Measurements from ENCODE around the gene CTNND2.

The CTNND2 gene

DNA sequence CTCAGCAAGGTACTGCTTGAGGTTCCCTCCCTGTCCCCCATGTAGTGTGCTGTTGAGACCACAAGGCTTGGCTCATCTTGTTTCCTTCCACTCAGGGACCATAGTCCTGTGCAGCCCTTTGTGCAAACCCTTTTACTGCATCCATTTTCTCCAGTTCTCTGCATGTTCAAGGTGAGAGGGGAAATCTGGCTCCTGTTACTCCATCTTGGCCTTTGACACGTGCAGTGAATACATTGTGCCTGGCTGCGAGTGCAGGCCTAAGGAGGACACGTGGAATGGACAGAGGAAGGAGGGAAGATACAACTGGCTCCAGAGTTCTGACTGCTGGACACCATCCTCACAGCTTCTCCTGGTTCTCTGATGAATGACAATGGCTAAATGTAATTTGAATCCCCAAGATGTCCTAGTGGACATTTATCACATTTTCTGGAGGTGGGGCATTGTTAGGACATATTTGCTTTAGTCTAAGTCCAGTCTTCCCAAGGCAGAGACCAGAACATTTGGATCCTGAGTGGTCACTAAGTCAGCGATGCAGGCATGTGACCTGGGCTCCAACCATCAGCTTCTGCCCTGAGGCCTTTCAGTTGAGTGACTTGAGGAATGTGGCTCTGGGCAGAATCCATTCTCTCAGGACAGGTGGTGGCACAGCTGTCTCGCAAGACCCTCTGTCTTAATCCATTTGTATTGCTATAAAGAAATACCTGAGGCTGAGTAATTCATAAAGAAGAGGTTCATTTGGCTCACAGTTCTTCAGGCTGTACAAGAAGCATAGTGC, 954.2 kb downstream of the CTNND2 start:
- no peak for DNase-seq

DNA sequence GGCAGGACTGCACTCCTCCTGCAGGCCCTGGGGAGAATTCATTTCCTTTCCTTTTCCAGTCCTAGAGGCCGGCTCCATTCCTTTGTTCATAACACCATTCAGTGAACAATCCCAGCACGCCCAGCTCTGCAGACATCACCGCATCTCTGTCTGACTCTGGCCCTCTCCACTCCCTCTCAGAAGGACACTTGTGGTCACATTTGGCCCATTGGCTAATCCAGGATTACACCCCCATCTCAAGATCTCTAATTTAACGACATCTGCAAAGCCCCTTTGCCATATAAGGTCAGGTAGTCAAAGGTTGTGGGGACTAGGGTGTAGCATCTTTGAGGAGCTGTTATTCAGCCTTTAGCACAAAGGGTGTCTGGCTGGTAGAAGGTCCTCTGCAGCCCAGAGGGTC, 958.2 kb downstream of the CTNND2 start:
- no peak for DNase-seq

GRCh38 chr5:10941900-10942299, 962.3 kb downstream of the CTNND2 start:
- no peak for DNase-seq

- DNase-seq: no peak
These were observed 968.0 kb downstream of the CTNND2 start for GRCh38 chr5:10936081-10936855.

GRCh38 chr5:10935536-10935935, 968.7 kb downstream of the CTNND2 start:
- DNase-seq: no peak

DNA sequence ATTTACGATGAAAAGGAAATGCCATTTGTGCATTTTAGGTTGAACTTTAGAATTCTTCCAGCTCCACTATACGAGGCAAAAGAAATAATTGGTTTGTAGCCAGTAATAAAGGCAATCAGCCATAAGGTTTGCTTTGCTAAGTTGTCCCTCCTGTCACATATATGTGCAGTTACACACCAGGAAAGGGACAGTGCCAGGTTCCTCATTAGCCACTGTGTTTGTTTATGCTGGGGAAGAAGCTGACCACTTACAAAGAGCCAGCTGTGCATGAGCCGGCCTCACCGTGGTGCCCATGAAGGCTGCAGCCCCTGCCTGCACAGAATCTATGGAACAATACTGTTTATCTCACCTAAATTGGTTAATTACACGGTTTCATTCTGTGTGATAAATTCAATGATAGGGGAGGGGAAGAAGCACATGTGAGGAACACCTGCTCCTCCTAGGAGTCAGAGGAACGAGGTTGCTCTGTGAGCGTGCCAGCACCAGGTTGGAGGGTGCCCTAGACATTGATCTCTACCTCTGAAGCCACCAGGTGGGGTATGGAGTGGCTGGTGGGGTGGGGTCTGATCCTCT, 969.4 kb downstream of the CTNND2 start:
- DNase-seq: peak; percentile 72

DNA sequence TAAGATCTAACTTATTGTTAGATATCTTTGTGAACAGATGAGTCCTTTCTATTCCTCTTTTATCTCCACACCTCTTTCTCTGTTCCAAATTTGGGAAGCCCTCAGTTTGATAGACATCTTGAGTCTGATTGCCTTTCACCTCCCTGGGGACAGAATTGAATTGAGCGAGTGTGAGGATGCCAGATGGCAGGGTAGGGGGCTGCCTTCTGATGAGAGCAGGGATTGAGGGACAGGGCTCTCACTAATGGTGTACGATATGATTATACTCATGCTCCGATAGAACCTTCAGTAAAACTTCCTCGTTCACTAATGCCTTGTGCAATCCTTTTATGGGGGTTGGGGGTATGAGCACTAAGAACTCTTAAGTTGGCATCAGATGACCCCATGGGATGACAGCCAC, 971.1 kb downstream of the CTNND2 start:
- no peak for DNase-seq

DNA sequence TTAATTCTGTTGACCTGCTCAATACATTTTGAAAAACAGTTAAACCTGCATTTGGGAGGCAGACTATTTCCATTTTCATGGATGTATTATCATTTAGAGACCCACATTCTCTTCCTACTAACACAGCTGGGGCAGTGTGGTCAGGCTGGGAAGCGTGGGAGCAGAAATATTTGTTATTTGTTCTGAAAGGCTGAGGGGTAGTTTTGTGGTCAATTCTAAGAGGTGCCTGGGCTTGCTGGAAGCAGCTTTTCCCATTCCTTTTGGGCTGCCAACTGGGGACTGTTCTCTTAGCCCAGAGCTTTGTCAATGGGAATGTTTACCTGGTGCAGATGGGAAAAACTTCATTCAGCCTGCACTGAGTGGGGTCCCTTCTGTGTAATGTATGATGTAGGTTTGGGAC, 971.8 kb downstream of the CTNND2 start:
- no peak for DNase-seq

DNA sequence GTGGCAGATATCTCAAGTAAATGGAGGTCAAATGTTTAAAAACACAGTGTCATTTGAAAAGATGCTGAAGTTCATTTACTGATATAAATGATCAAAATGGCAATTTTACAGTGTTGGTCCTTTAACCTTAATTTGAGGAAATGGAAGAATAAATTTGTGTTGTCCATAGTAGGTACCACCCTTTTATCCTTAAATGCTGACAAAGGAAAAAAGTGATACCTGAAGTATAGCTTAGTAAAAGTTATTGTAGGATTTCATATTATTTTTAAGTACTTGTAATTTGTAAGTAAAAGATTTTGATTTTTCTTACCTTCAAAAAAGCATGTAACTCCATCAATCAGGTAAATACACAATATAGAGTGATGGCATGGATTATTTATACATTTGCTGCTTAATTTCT, 976.6 kb downstream of the CTNND2 start:
- no peak for DNase-seq

- no peak for DNase-seq
These were observed 980.9 kb downstream of the CTNND2 start for GRCh38 chr5:10923310-10923709.

Measured in NCI-H1105 treated with DMSO at 0.1 percent for 48 hours (cell line).